GM12865 (cell line): ENCODE results near the gene C1QTNF8.

Experiments
- DNase-seq: peaks from one replicate; pipeline ENCODE4 v3.0.0; 2010; ENCODE audit warnings: low read depth
- H3K4me3 ChIP-seq: 2 replicates; pipeline ENCODE4 v1.5.1; 2011; ENCODE audit warnings: mild to moderate bottlenecking, low read depth, low read length, control low read depth
- TF ChIP-seq, protein P1 (sequence below): IDR thresholded peaks from 2 replicates; pipeline ENCODE4 v1.5.1; 2011; ENCODE audit warnings: low read length, control low read depth, low read depth, inconsistent platforms; ENCODE audit not compliant: insufficient read depth; ENCODE audit errors: missing control alignments

The C1QTNF8 gene

DNA sequence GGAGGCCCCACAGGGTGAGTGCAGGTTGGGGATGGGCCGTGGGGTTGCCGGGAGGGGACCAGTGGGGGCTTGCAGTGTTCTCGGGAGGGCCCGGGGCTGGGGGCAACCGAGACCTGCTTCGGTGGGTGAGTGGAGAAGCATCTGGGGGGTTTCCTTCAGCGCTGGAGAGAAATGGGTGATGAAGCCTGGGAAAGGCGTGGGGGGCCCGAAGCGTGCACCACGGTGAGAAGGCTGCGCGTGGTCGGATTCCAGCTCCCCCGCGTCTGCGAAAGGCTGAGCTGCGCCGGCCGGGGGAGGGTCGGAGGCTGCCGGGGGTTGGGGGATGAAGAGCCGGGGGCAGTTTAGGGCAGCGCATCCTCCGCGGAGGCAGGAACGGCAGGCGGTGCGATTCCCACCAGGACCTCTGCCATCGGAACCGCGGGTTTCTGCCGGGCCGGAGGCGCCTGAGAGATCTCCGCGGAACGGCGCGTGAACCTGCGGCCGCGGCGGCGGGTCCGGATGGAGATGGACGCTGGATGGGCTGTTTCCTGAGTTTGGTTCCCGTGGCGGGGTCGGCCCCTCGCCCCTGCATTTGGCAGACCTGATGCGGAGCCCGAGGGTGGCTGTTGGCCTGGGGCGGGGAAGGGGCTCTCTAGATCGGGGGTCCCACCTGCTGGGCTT lies 30.4 kb downstream of the C1QTNF8 start:
- TF ChIP-seq, protein P1, sequence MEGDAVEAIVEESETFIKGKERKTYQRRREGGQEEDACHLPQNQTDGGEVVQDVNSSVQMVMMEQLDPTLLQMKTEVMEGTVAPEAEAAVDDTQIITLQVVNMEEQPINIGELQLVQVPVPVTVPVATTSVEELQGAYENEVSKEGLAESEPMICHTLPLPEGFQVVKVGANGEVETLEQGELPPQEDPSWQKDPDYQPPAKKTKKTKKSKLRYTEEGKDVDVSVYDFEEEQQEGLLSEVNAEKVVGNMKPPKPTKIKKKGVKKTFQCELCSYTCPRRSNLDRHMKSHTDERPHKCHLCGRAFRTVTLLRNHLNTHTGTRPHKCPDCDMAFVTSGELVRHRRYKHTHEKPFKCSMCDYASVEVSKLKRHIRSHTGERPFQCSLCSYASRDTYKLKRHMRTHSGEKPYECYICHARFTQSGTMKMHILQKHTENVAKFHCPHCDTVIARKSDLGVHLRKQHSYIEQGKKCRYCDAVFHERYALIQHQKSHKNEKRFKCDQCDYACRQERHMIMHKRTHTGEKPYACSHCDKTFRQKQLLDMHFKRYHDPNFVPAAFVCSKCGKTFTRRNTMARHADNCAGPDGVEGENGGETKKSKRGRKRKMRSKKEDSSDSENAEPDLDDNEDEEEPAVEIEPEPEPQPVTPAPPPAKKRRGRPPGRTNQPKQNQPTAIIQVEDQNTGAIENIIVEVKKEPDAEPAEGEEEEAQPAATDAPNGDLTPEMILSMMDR, result no peak
- no peak for DNase-seq
- no peak overlapping the region for H3K4me3 ChIP-seq

DNA sequence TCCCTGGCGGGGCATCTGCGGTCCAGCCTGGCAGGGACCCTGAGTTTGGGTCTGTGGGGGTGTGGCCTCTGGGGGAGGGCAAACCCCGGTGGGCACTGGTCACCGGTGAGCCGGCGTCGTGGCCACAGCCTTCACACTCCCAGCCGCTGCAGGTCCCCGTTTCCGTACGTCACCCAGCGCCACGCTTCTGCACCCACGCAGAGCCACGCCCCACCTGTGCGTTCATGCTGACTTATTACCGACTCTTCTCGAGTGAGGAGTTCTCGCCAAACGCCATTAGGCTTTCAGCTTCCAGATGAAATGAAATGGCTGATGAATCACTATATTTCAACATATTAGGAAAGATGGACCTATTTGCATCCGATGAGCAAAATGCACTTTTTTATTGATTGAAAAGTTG lies 32.3 kb downstream of the C1QTNF8 start:
- no peak overlapping the region for H3K4me3 ChIP-seq
- DNase-seq, result no peak
- TF ChIP-seq, protein P1, result no peak

DNA sequence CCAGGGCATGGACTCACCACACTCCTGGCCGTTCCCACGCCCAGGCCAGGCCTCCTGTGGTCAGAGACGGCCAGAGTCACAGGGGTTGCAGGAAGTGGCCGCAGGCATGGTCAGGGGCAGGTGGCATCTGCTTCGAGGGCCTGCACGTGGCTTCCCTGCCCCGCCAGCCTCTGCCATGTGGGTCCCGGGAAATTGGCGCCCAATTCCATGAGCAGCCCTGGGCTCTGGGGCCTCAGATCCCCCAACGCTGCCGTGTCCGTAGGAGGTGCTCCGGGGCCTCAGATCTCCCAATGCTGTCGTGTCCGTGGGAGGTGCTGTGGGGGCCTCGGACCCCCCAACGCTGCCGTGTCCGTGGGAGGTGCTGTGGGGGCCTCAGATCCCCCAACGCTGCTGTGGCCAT lies 33.1 kb downstream of the C1QTNF8 start:
- TF ChIP-seq, protein P1, result no peak
- no peak overlapping the region for H3K4me3 ChIP-seq
- DNase-seq, result no peak

DNA sequence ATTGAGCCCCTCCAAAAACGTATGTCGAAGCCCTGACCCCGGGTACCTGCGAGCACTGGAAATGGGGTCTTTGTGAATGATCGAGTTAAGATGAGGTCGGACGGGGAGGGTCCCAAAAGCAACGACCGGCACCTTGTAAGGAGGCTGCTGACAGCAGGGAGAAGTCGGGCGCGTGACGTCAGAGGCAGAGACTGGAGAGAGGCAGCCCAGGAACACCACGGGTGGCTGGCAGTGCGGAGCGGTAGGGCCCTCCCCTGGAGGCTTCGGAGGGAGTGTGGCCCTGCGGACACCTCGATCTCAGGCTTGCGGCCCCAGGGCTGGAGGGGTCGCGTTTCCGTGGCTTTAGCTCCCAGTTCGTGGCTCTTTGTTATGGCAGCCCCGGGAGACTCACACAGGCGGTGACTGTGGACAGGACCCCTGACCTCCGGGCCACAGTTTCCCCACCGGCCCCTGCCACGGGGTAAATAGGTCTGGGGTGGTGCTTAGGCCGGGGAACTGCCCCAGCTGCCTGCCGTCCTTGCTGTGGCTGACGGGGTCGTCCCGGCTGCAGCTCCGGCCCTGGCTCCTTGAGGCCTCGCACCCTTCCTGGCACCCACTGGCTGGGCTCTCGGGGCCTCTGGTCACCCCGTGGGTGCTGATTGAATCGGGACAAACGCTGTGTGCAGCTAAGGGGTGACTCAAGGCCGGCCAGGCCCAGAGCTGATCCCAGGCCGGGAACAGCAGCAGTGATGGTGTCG lies 34.1 kb downstream of the C1QTNF8 start:
- DNase-seq, result no peak
- TF ChIP-seq, protein P1, result no peak
- no peak overlapping the region for H3K4me3 ChIP-seq

DNA sequence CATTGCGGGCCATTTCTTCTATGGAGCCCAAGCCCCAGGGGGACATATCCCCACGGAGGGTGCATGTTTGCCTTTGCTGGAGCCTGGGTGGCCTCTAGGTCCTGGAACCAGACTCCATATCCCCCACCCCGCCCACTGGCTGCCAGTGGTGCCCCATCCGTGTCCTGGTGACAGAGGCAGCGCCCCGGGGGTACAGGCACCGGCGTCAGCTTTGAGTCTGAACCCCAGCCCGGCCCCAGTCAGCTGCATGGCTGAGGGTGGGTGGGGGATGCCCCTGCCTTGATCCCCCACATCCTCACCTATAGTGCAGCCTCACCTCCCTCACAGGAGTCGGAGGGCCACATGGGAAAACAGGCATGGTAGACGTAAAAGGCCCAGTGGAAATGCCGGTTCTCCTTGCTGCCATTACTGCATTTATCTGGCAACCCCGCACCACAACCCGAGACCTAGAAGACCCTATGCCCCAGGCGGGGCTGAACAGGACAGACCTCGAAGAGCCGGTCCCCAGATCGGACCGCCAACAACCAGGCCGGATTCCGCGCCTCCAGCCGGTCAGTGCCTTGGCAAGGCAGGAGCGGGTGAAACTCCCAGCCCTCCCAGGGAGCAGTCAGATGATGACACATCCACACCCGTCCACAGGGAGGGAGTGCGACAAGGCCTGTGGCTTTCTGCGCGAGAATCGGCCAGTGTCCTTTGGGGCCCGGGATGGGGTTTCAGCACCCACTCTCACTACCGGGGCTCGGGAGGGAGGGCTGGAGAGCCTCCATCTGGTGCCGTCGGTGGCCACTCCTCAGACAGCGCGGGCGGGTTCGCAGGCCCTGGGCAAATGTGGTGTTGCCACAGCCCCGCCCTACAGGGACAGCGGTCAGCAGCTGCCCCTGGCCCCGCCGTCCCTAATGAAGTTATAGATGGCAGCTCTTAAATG lies 35.4 kb downstream of the C1QTNF8 start:
- H3K4me3 ChIP-seq, result no peak overlapping the region
- TF ChIP-seq, protein P1, result no peak
- DNase-seq, result no peak

DNA sequence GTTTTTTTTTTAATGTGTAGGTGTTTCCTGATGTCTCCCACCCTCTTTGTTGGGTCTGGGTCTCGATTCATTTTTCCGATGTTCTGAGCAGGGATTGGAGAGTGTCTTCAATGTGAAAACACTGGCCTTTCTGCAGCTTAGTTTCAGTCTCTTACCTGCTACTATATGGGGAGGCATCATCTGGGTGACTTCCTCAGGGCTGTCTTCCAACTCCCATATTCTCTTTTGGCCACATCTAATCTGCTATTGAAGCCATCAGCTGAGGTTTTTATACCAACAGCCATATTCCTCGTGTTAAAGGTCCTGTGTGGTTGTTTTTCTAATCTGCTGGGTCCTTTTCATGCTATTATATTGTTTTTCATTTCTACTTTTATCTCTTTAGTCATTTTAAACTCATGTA lies 36.7 kb downstream of the C1QTNF8 start:
- DNase-seq, result no peak
- no peak overlapping the region for H3K4me3 ChIP-seq

More for the DNA sequence above, 36.7 kb downstream of the C1QTNF8 start:
- TF ChIP-seq, protein P1, result no peak
